Measurements from ENCODE around the gene DIAPH1.
A peak's percentile ranks its signal among the peaks of the same experiment; 100 is the strongest.

The DIAPH1 gene

GRCh38 chr5:141609044-141609443 is 9.8 kb downstream of the DIAPH1 start:
- DNase-seq, result no peak

- DNase-seq, result no peak
These were observed 10.2 kb downstream of the DIAPH1 start for GRCh38 chr5:141608557-141608956.

- DNase-seq, result no peak
These were observed 10.8 kb downstream of the DIAPH1 start for GRCh38 chr5:141608046-141608445.

- no peak for DNase-seq
These were observed 13.1 kb downstream of the DIAPH1 start for GRCh38 chr5:141605523-141606277.

- DNase-seq, result no peak
These were observed 14.7 kb downstream of the DIAPH1 start for GRCh38 chr5:141603923-141604717.

- no peak for DNase-seq
These were observed 16.2 kb downstream of the DIAPH1 start for GRCh38 chr5:141602606-141603005.

- no peak for DNase-seq
These were observed 20.1 kb downstream of the DIAPH1 start for GRCh38 chr5:141598391-141599345.

- DNase-seq, result no peak
These were observed 21.0 kb downstream of the DIAPH1 start for GRCh38 chr5:141597814-141598213.

- no peak for DNase-seq
These were observed 21.4 kb downstream of the DIAPH1 start for GRCh38 chr5:141597394-141597793.

- no peak for DNase-seq
These were observed 21.9 kb downstream of the DIAPH1 start for GRCh38 chr5:141596867-141597266.

- no peak for DNase-seq
These were observed 28.7 kb downstream of the DIAPH1 start for GRCh38 chr5:141590127-141590526.

- DNase-seq, result no peak
These were observed 32.6 kb downstream of the DIAPH1 start for GRCh38 chr5:141586246-141586645.

- no peak for DNase-seq
These were observed 33.2 kb downstream of the DIAPH1 start for GRCh38 chr5:141585594-141585993.

GRCh38 chr5:141574122-141574510 is 44.7 kb downstream of the DIAPH1 start:
- no peak for DNase-seq

- no peak for DNase-seq
These were observed 45.2 kb downstream of the DIAPH1 start for GRCh38 chr5:141573489-141574121.

- DNase-seq, result no peak
These were observed 48.1 kb downstream of the DIAPH1 start for GRCh38 chr5:141570655-141571054.

- DNase-seq, result no peak
These were observed 51.2 kb downstream of the DIAPH1 start for GRCh38 chr5:141567513-141568117.

GRCh38 chr5:141565826-141566570 is 52.8 kb downstream of the DIAPH1 start:
- DNase-seq, result no peak

- peak; percentile 90 for DNase-seq
These were observed 54.5 kb downstream of the DIAPH1 start for GRCh38 chr5:141564216-141564692.

- DNase-seq, result peak; percentile 97
These were observed 57.9 kb downstream of the DIAPH1 start for GRCh38 chr5:141560725-141561483.
